SK-N-SH (cell line): ENCODE measurements around the gene KEAP1. TPM values are rescaled to one million over a fixed set of nuclear protein-coding genes. Genes with fewer than 3 reads are reported as not detected.

Experiments used
- CTCF ChIA-PET: fragments of 300-600, 350-600 bp; formaldehyde crosslinking; extraction: SDS; loops from one replicate; lab custom pipeline; 2021; lab: Yijun Ruan, JAX
- POLR2A ChIA-PET: fragments of 350-600 bp; sonication (Branson Sonifier 250); formaldehyde crosslinking; extraction: SDS; loops from one replicate; lab custom pipeline; 2020; ENCODE audit warnings: antibody characterized with exemption, inconsistent platforms; lab: Yijun Ruan, JAX
- DNase-seq: peaks from one replicate; pipeline ENCODE4 v3.0.0; 2012
- H2AFZ ChIP-seq: fragments of 200-600 bp; sonication (generic); 2 replicates; pipeline ENCODE4 v1.8.1; 2016; ENCODE audit warnings: antibody characterized with exemption, mild to moderate bottlenecking, low read depth
- H3F3A ChIP-seq: fragments of 200-600 bp; sonication (generic); replicated peaks from 2 replicates; pipeline ENCODE3; 2016; ENCODE audit warnings: antibody characterized with exemption, mild to moderate bottlenecking; ENCODE audit not compliant: insufficient read depth
- H3K27ac ChIP-seq, 2 experiments: fragments of 200-500 bp in 1 of 2; fragments of 200-600 bp in 1 of 2; sonication (Bioruptor generic) in 1 of 2; sonication (generic), shearing (Covaris generic) in 1 of 2; 2 replicates each; pipeline versions ENCODE4 v1.5.1 to v1.6.1; 2014 to 2016; ENCODE audit warnings: low read depth in 2 of 2, inconsistent platforms in 1 of 2, low read length in 1 of 2, mild to moderate bottlenecking in 1 of 2, mixed read lengths in 1 of 2
- H3K27me3 ChIP-seq: fragments of 200-600 bp; sonication (generic), shearing (Covaris generic); 2 replicates; pipeline ENCODE4 v1.6.1; 2016; ENCODE audit warnings: mixed run types; ENCODE audit not compliant: insufficient read depth
- H3K36me3 ChIP-seq, 2 experiments: fragments of 200-500 bp in 1 of 2; fragments of 200-600 bp in 1 of 2; sonication (Bioruptor generic) in 1 of 2; sonication (generic) in 1 of 2; replicated peaks in 1 of 2; 2 replicates each; pipeline versions ENCODE3 to v1.5.1; 2014 to 2016; ENCODE audit warnings: low read length in 1 of 2, mild to moderate bottlenecking in 1 of 2; ENCODE audit not compliant: insufficient read depth in 2 of 2, control insufficient read depth in 1 of 2
- H3K4me1 ChIP-seq, 2 experiments: fragments of 200-500 bp in 1 of 2; fragments of 200-600 bp in 1 of 2; sonication (Bioruptor generic) in 1 of 2; sonication (generic), shearing (Covaris generic) in 1 of 2; 2 replicates each; pipeline versions ENCODE4 v1.5.1 to v1.6.1; 2014 to 2016; ENCODE audit warnings: low read depth in 1 of 2, low read length in 1 of 2, mixed run types in 1 of 2; ENCODE audit not compliant: insufficient read depth in 2 of 2, control insufficient read depth in 1 of 2
- H3K4me2 ChIP-seq: fragments of 200-600 bp; sonication (generic), shearing (Covaris generic); 2 replicates; pipeline ENCODE4 v1.6.1; 2017; ENCODE audit warnings: mixed run types
- H3K4me3 ChIP-seq, 2 experiments: fragments of 200-500 bp in 1 of 2; fragments of 200-600 bp in 1 of 2; sonication (Bioruptor generic) in 1 of 2; sonication (generic), shearing (Covaris generic) in 1 of 2; 2 replicates each; pipeline versions ENCODE4 v1.5.1 to v1.8.1; 2014 to 2016; ENCODE audit warnings: low read depth in 2 of 2, inconsistent platforms in 1 of 2, low read length in 1 of 2, mild to moderate bottlenecking in 1 of 2, mixed read lengths in 1 of 2, moderate library complexity in 1 of 2
- H3K79me2 ChIP-seq: fragments of 200-600 bp; sonication (generic); 2 replicates; pipeline ENCODE4 v1.8.1; 2017; ENCODE audit warnings: mild to moderate bottlenecking; ENCODE audit not compliant: insufficient read depth
- H3K9ac ChIP-seq: fragments of 200-600 bp; sonication (generic); 2 replicates; pipeline ENCODE4 v1.6.1; 2017; ENCODE audit warnings: mixed run types
- H3K9me2 ChIP-seq: fragments of 200-600 bp; sonication (generic); 2 replicates; pipeline ENCODE4 v1.6.1; 2017; ENCODE audit warnings: mixed run types
- H3K9me3 ChIP-seq: fragments of 200-600 bp; sonication (generic); 2 replicates; pipeline ENCODE4 v1.6.1; 2017; ENCODE audit warnings: mixed run types, mild to moderate bottlenecking, moderate library complexity
- H4K20me1 ChIP-seq: fragments of 200-600 bp; sonication (generic); 2 replicates; pipeline ENCODE4 v1.6.1; 2017; ENCODE audit warnings: mild to moderate bottlenecking, mixed run types; ENCODE audit not compliant: insufficient read depth
- EZH2phosphoT487 ChIP-seq: fragments of 200-600 bp; sonication (generic); IDR thresholded peaks from 2 replicates; pipeline ENCODE4 v1.6.1; 2017; ENCODE audit warnings: low read depth, mixed run types, mild to moderate bottlenecking, antibody characterized with exemption, moderate library complexity, borderline replicate concordance
- FOXJ3 ChIP-seq: sonication (generic); formaldehyde crosslinking; IDR thresholded peaks from 2 replicates; pipeline ENCODE4 v1.5.1; 2020; ENCODE audit warnings: mild to moderate bottlenecking, missing genetic modification reagents
- FOXM1 ChIP-seq: IDR thresholded peaks from 2 replicates; pipeline ENCODE4 v1.4.0; 2012; ENCODE audit warnings: low read depth, mild to moderate bottlenecking
- GABPA ChIP-seq: IDR thresholded peaks from 2 replicates; pipeline ENCODE4 v1.4.0; 2012; ENCODE audit warnings: low read depth, mild to moderate bottlenecking
- GATA2 ChIP-seq: sonication (generic); formaldehyde crosslinking; IDR thresholded peaks from 2 replicates; pipeline ENCODE4 v1.5.0; 2020; ENCODE audit warnings: mild to moderate bottlenecking, missing genetic modification reagents
- RAD21 ChIP-seq: IDR thresholded peaks from 2 replicates; pipeline ENCODE4 v1.6.1; 2012; ENCODE audit warnings: mild to moderate bottlenecking, low read length
- RCOR1 ChIP-seq: fragments of 150-350 bp; IDR thresholded peaks from 2 replicates; pipeline ENCODE4 v1.6.1; 2017; ENCODE audit warnings: antibody characterized with exemption, low read length
- REST ChIP-seq: IDR thresholded peaks from 2 replicates; pipeline ENCODE4 v1.6.1; 2012; ENCODE audit warnings: mild to moderate bottlenecking, low read depth, low read length, moderate library complexity
- RXRA ChIP-seq: IDR thresholded peaks from 2 replicates; pipeline ENCODE4 v1.4.0; 2012; ENCODE audit warnings: low read depth, mild to moderate bottlenecking, borderline replicate concordance
- SMC3 ChIP-seq: IDR thresholded peaks from 2 replicates; pipeline ENCODE4 v1.6.1; 2012; ENCODE audit warnings: low read depth, low read length, improper control_type of control experiment
- TAF1 ChIP-seq: IDR thresholded peaks from 2 replicates; pipeline ENCODE4 v1.6.1; 2012; ENCODE audit warnings: low read depth, mild to moderate bottlenecking, low read length, moderate library complexity, borderline replicate concordance
- USF1 ChIP-seq: IDR thresholded peaks from 2 replicates; pipeline ENCODE4 v1.4.0; 2012; ENCODE audit warnings: low read depth, borderline replicate concordance
- YY1 ChIP-seq: IDR thresholded peaks from 2 replicates; pipeline ENCODE4 v1.4.0; 2012; ENCODE audit warnings: low read depth, mild to moderate bottlenecking
- WGBS: methylation state at CpG from one replicate; pipeline ENCODE4 v1.1.6; 2017; ENCODE audit warnings: low lambda C conversion rate; 5-methylcytosine and 5-hydroxymethylcytosine counted together
- polyA plus RNA-seq, 3 experiments: library from polyadenylated mRNA; depleted of rRNA; stranded (reverse); fragments of >200 nt; gene quantifications; 2 replicates each; pipeline ENCODE4 v1.2.3, GENCODE V29; 2012
- TF ChIP-seq, protein P1 (sequence below): fragments of 200-600 bp; sonication (generic); IDR thresholded peaks from 2 replicates; pipeline ENCODE4 v1.6.1; 2017; ENCODE audit warnings: antibody characterized with exemption, mild to moderate bottlenecking, moderate library complexity
- TF ChIP-seq, protein P2 (sequence below): IDR thresholded peaks from 2 replicates; pipeline ENCODE4 v1.4.0; 2012; ENCODE audit warnings: low read depth, borderline replicate concordance

KEAP1 gene
- polyA plus RNA-seq, 1 of the 3 experiments (the other 2 are of a cell fraction), result 72.9 TPM

GRCh38 chr19:10467104-10467706 lies 36.0 kb downstream of the KEAP1 start (continued):
- TF ChIP-seq REST (no peak), GATA2 (no peak), SMC3 (no peak), RAD21 (no peak), FOXM1 (no peak), RCOR1 (no peak)
- TF ChIP-seq, protein P1, sequence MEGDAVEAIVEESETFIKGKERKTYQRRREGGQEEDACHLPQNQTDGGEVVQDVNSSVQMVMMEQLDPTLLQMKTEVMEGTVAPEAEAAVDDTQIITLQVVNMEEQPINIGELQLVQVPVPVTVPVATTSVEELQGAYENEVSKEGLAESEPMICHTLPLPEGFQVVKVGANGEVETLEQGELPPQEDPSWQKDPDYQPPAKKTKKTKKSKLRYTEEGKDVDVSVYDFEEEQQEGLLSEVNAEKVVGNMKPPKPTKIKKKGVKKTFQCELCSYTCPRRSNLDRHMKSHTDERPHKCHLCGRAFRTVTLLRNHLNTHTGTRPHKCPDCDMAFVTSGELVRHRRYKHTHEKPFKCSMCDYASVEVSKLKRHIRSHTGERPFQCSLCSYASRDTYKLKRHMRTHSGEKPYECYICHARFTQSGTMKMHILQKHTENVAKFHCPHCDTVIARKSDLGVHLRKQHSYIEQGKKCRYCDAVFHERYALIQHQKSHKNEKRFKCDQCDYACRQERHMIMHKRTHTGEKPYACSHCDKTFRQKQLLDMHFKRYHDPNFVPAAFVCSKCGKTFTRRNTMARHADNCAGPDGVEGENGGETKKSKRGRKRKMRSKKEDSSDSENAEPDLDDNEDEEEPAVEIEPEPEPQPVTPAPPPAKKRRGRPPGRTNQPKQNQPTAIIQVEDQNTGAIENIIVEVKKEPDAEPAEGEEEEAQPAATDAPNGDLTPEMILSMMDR, result no peak

DNA sequence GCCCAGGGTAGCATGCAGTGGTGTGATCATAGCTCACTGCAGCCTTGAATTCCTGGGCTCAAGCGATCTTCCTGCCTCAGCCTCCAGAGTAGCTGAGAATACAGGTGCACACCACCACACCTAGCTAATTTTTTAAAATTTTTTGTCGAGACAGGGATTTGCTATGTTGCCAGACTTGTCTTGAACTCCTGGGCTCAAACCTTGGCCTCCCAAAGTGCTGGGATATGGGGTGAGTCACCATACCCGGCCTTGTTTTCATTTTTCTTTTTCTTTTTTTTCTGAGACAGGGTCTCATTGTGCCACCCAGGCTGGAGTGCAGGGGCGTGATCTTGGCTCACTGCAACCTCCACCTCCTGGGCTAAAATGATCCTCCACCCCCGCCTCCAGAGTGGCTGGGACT lies 38.7 kb downstream of the KEAP1 start:
- Histone ChIP-seq H3K4me3 (no peak overlapping the region), H3F3A (peaks cover 8% of the 10 kb centered on the region), H3K4me1 (peaks cover 0 to 4% of the 10 kb centered on the region in 2 experiments; a peak in 1 of 4 replicates), H3K4me2 (no peak overlapping the region), H3K79me2 (no peaks in the 10 kb centered on the region), H3K9me3 (no peaks in the 10 kb centered on the region), H3K36me3 (no peaks in the 10 kb centered on the region), H3K9ac (no peak overlapping the region), H3K9me2 (no peaks in the 10 kb centered on the region), H4K20me1 (no peaks in the 10 kb centered on the region), H3K27me3 (no peaks in the 10 kb centered on the region), H2AFZ (no peak overlapping the region), H3K27ac (no peak overlapping the region)
- WGBS, result 82% methylated on average over 5 of the region's 5 CpGs
- POLR2A ChIA-PET, result no interaction called here
- CTCF ChIA-PET, result interaction anchor here (1.1 to 1.2 kb wide), 2 partner anchors 14 to 206 kb away, joined by 4 read pairs; no protein-coding TSS in a partner anchor
- TF ChIP-seq, protein P2, sequence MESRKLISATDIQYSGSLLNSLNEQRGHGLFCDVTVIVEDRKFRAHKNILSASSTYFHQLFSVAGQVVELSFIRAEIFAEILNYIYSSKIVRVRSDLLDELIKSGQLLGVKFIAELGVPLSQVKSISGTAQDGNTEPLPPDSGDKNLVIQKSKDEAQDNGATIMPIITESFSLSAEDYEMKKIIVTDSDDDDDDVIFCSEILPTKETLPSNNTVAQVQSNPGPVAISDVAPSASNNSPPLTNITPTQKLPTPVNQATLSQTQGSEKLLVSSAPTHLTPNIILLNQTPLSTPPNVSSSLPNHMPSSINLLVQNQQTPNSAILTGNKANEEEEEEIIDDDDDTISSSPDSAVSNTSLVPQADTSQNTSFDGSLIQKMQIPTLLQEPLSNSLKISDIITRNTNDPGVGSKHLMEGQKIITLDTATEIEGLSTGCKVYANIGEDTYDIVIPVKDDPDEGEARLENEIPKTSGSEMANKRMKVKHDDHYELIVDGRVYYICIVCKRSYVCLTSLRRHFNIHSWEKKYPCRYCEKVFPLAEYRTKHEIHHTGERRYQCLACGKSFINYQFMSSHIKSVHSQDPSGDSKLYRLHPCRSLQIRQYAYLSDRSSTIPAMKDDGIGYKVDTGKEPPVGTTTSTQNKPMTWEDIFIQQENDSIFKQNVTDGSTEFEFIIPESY, result no peak
- TF ChIP-seq TAF1 (no peak), YY1 (no peak), RXRA (no peak), EZH2phosphoT487 (no peak), USF1 (no peak), GABPA (no peak), FOXJ3 (CRISPR knock-in tag) (no peak)
- no peak for DNase-seq
